Measurements from ENCODE around the gene OR52N2. TPM values are rescaled to one million over a fixed set of nuclear protein-coding genes. Genes with fewer than 3 reads are reported as not detected.

OR52N2 gene
- total RNA-seq, 1 donor from 2014 or later, result not detected

DNA sequence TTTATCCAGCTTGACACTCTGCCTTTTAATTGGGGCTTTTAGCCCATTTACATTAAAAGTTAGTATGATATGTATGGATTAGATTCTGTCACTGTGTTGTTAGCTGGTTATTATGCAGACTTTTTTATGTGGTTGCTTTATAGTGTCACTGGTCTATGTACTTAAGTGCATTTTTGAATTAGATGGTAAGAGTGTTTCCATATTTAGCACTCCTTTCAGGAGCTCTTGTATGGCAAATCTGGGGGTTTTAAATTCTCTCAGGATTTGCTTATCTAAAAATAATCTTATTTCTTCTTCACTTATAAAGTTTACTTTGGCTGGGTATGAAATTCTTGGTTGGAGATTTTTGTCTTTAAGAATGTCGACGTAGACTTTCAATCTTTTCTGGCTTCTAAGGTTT is 29.0 kb downstream of the OR52N2 start:
- Mint-ChIP-seq H3K27me3 (peaks cover 4% of the 10 kb centered on the region), H3K9me3 (no peaks in the 10 kb centered on the region), H3K4me3 (no peak overlapping the region), H3K27ac (no peak overlapping the region), H3K4me1 (no peaks in the 10 kb centered on the region), H3K36me3 (ENCODE audit: low read depth) (no peaks in the 10 kb centered on the region)
- intact Hi-C loops (cut with micrococcal nuclease), result no loop called here
- no peak for DNase-seq

DNA sequence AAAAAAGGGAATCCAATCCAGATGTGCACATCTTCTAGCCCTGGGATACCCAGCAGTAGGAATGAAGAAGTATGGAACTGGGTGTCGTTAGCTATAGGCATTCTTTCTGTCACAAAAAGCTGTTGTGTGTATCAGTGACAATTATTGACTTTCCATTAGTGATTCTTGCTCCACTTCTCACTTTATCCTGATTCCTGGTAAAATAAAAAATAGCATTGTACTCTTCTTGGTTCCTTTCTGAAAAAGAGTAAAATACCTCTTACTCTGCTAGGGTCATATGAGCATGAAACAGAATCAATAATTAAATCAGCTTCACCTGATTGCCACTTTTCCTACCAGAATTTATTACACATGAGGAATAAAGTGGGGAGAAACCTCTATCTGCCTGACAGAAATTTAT is 33.1 kb downstream of the OR52N2 start, which contains the start of gene OR52E6:
Gene OR52E6, minus strand, starts transcription at position 101 of the 400 bp plus-strand sequence. Its CDS starts 0 bp downstream, at position 101.
- H3K9me3 Mint-ChIP-seq, result no peaks in the 10 kb centered on the region
- peaks cover 5% of the 10 kb centered on the region for H3K27me3 Mint-ChIP-seq
- H3K4me3 Mint-ChIP-seq, result no peak within 1 kb of the TSS
- H3K36me3 Mint-ChIP-seq (ENCODE audit: low read depth), result no peaks in the 10 kb centered on the region
- H3K4me1 Mint-ChIP-seq, result no peaks in the 10 kb centered on the region
- intact Hi-C loops (cut with micrococcal nuclease), result no loop called here
- H3K27ac Mint-ChIP-seq, result no peak within 1 kb of the TSS
- no peak for DNase-seq

DNA sequence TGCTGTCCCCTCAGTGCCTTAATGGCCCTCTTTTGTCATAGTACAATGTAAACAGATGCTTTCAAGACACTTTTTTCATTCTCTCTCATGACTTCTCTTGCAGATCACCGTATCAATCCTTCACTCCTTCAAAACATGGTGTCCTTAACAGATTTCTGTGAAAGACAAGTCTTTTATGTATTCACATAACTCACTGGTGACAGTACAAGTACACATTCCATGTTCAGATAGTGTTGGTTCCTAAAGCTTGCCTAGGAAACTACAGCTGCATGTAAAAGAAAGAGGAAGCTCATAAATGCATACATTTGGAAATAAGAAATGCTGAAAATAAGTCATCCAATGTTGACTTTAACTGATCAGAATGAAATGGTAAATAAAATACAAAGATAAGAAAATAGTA is 38.0 kb downstream of the OR52N2 start:
- Mint-ChIP-seq H3K4me3 (no peak overlapping the region), H3K36me3 (ENCODE audit: low read depth) (no peaks in the 10 kb centered on the region), H3K4me1 (no peaks in the 10 kb centered on the region), H3K9me3 (no peaks in the 10 kb centered on the region), H3K27me3 (peaks cover 8% of the 10 kb centered on the region), H3K27ac (no peak overlapping the region)
- no peak for DNase-seq
- intact Hi-C loops (cut with micrococcal nuclease), result no loop called here

DNA sequence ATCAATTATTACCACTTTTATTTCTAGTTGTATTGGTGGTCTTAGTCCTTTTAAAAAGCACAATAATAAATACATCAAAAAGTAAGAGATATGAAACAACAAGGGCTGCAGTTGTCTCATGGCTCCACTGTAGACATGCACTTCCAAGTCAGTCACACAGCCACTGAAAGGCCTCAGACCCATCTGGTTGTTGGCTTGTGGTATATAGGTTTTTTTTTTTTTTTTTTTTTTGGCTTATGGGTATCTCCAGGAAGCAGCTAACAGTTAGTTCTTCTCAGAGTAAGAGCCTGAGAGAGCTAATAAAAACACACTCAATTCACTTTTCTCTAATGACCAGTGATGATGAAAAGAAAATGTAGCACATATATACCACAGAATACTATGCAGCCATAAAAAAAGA is 39.0 kb downstream of the OR52N2 start:
- no peaks in the 10 kb centered on the region for H3K4me1 Mint-ChIP-seq
- peaks cover 8% of the 10 kb centered on the region for H3K27me3 Mint-ChIP-seq
- no peak for DNase-seq
- no peak overlapping the region for H3K4me3 Mint-ChIP-seq
- no peaks in the 10 kb centered on the region for H3K36me3 Mint-ChIP-seq (ENCODE audit: low read depth)
- intact Hi-C loops (cut with micrococcal nuclease), result no loop called here
- H3K9me3 Mint-ChIP-seq, result no peaks in the 10 kb centered on the region
- no peak overlapping the region for H3K27ac Mint-ChIP-seq

DNA sequence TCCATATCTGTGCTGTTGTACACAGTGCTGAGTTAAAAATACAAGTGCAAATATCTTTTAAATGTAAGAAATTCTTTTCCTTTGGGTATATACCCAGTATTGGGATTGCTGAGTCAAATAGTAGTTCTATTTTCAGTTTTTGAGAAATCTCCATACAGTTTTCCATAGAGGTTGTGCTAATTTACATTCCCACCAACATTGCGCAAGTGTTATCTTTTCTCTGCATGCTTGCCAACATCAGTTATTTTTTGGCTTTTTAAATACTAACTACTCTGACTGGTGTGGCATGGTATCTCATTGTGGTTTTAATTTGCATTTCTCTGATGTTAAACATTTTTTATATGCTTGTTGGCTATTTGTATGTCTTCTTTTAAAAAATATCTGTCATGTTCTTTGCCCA is 42.3 kb downstream of the OR52N2 start:
- H3K27ac Mint-ChIP-seq, result no peak overlapping the region
- H3K4me3 Mint-ChIP-seq, result no peak overlapping the region
- no peaks in the 10 kb centered on the region for H3K36me3 Mint-ChIP-seq (ENCODE audit: low read depth)
- intact Hi-C loops (cut with micrococcal nuclease), result no loop called here
- no peaks in the 10 kb centered on the region for H3K4me1 Mint-ChIP-seq
- H3K9me3 Mint-ChIP-seq, result peaks cover 4% of the 10 kb centered on the region
- no peak for DNase-seq
- peaks cover 10% of the 10 kb centered on the region for H3K27me3 Mint-ChIP-seq

DNA sequence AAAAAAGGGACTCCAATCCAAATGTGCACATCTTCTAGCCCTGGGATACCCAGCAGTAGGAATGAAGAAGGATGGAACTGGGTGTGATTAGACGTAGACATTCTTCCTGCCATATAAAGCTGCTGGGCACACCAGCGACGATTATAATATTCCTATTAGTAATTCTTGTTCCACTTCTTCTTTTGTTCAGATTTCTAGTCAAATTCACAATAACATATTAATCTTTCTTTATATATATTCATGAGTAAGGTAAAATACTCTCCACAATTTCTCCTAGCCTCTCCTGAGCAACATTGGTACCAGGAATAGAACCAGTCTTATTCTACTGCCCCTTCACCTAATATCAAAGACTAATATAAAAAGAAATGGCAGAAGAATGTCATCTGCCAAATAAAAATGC is 48.9 kb downstream of the OR52N2 start, which contains the start of gene OR52E8:
Gene OR52E8, minus strand, starts transcription at position 101 of the 400 bp plus-strand sequence. Its CDS starts 0 bp downstream, at position 101.
- no peak for DNase-seq
- Mint-ChIP-seq H3K36me3 (ENCODE audit: low read depth) (no peaks in the 10 kb centered on the region), H3K4me3 (no peak within 1 kb of the TSS), H3K4me1 (no peaks in the 10 kb centered on the region), H3K27me3 (peaks cover 3% of the 10 kb centered on the region), H3K9me3 (peaks cover 4% of the 10 kb centered on the region), H3K27ac (no peak within 1 kb of the TSS)
- intact Hi-C loops (cut with micrococcal nuclease), result no loop called here

DNA sequence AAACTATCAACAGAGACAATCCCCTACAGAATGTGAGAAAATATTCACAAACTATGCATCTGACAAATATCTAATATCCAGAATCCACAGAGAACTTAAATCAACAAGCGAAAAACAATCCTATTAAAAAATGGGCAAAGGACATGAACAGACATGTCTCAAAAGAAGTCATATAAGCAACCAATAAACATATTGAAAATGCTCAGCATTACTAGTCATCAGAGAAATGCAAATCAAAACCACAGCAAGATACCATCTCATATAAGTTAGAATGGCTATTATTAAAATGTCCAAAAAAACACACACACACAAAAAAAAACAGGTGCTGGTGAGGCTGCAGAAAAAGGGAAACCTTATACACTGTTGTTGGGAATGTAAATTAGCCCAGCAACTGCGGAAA is 57.1 kb downstream of the OR52N2 start:
- intact Hi-C loops (cut with micrococcal nuclease), result no loop called here
- H3K4me1 Mint-ChIP-seq, result no peaks in the 10 kb centered on the region
- H3K27ac Mint-ChIP-seq, result no peak overlapping the region
- no peaks in the 10 kb centered on the region for H3K9me3 Mint-ChIP-seq
- no peak for DNase-seq
- no peak overlapping the region for H3K4me3 Mint-ChIP-seq
- H3K36me3 Mint-ChIP-seq (ENCODE audit: low read depth), result no peaks in the 10 kb centered on the region
- H3K27me3 Mint-ChIP-seq, result peaks cover 2% of the 10 kb centered on the region

Other genes with a start within 250 kb of the OR52N2 start
- not detected in 2 replicates for gene OR52B6, start 228.0 kb upstream of the OR52N2 start, total RNA-seq
- 0.14 and 0.62 TPM in 2 replicates for gene TRIM6, start 212.3 kb upstream of the OR52N2 start, total RNA-seq
- gene TRIM34, start 183.9 kb upstream of the OR52N2 start, total RNA-seq, result 5.3 TPM in 2 replicates
- 9.3 and 9.7 TPM in 2 replicates for gene TRIM5, start 123.8 kb upstream of the OR52N2 start, total RNA-seq
- 104 and 107 TPM in 2 replicates for gene TRIM22, start 119.1 kb upstream of the OR52N2 start, total RNA-seq
- 0.16 TPM in 1 of 2 replicates, not detected in the other for gene OR56B1, start 72.5 kb upstream of the OR52N2 start, total RNA-seq
- gene OR52N4, start 54.7 kb upstream of the OR52N2 start, total RNA-seq, result 0.38 TPM in 1 of 2 replicates, not detected in the other
- gene OR52N5, start 25.6 kb upstream of the OR52N2 start, total RNA-seq, result not detected in 2 replicates
- gene OR52N1, start 17.7 kb upstream of the OR52N2 start, total RNA-seq, result not detected in 2 replicates
- not detected in 2 replicates for gene OR52E6, start 33.0 kb downstream of the OR52N2 start, total RNA-seq
- not detected in 2 replicates for gene OR52E8, start 48.8 kb downstream of the OR52N2 start, total RNA-seq
- gene OR52E4, start 71.7 kb downstream of the OR52N2 start, total RNA-seq, result not detected in 2 replicates
- not detected in 2 replicates for gene OR52E5, start 84.3 kb downstream of the OR52N2 start, total RNA-seq
- gene OR56A3, start 133.3 kb downstream of the OR52N2 start, total RNA-seq, result not detected in 2 replicates
- not detected in 2 replicates for gene OR56A5, start 159.6 kb downstream of the OR52N2 start, total RNA-seq
- not detected in 2 replicates for gene OR52L1, start 178.1 kb downstream of the OR52N2 start, total RNA-seq
- 0.05 TPM in 1 of 2 replicates, not detected in the other for gene OR56A4, start 198.0 kb downstream of the OR52N2 start, total RNA-seq
- gene OR56A1, start 221.8 kb downstream of the OR52N2 start, total RNA-seq, result not detected in 2 replicates

All from activated CD4-positive, alpha-beta T cell treated with anti-CD3 and anti-CD28 coated beads, Interleukin-2, amount 10 ng/mL, durations not matched to agents 24 days and 14 days (primary cell).